Activated CD4-positive, CD25-positive, alpha-beta regulatory T cell treated with anti-CD3 and anti-CD28 coated beads, Interleukin-2, amount 50 U/mL, for 72 hours (primary cell): ENCODE data around the gene KMT2D.
A peak's percentile ranks its signal among the peaks of the same experiment; 100 is the strongest.

Source experiments
- DNase-seq: peaks from one replicate; pipeline ENCODE4 v3.0.0; 2021

Gene KMT2D, protein sequence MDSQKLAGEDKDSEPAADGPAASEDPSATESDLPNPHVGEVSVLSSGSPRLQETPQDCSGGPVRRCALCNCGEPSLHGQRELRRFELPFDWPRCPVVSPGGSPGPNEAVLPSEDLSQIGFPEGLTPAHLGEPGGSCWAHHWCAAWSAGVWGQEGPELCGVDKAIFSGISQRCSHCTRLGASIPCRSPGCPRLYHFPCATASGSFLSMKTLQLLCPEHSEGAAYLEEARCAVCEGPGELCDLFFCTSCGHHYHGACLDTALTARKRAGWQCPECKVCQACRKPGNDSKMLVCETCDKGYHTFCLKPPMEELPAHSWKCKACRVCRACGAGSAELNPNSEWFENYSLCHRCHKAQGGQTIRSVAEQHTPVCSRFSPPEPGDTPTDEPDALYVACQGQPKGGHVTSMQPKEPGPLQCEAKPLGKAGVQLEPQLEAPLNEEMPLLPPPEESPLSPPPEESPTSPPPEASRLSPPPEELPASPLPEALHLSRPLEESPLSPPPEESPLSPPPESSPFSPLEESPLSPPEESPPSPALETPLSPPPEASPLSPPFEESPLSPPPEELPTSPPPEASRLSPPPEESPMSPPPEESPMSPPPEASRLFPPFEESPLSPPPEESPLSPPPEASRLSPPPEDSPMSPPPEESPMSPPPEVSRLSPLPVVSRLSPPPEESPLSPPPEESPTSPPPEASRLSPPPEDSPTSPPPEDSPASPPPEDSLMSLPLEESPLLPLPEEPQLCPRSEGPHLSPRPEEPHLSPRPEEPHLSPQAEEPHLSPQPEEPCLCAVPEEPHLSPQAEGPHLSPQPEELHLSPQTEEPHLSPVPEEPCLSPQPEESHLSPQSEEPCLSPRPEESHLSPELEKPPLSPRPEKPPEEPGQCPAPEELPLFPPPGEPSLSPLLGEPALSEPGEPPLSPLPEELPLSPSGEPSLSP (N-terminal part only)

DNA sequence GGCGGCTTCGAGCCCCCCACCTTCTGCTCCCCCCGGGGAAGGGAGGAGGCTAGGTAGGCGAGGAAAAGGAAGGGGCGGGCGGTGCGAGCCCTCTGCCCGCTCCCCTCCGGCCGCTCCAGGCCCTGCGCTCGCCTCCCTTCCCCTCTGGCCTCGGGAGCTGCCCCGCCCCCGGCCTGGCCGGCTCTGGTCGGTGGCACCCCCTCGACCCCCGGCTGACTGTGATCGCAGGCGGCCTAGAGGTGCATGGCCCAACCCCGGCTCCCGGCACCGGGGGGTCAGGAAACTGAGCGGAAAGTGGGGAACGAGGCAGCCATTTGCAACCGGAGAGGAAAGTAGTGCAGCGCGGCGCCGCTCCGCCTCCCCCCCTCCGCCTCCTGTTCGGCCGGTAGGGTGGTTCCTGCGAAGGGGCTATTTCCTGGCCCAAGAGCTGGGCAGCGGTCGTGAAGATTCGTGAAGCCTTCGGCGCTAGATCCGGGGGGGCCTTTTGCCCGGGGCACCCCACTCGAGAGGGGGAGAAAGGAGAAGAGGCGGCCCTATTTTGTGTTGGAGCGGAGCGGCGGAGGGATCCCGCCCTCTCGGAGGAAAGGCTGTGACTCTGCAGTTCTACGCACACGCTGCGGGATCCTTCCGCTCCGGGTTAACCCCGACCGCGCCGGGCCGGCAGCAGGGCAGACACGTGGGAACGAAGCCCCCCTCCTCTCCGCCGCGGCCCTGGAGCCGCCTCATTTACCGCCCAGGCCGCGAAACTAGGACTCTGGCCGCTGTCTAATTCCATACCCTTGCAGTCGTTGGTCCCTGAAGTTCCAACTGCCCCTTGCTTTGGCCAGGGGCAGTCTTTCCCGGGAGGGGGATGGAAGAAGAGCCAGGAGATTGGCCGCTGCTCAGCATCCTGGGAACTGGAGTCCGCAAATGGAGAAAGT is at the start of gene KMT2D:
TSS of gene KMT2D (minus strand) at position 558 of the 920 bp plus-strand sequence. CDS start 5,470 bp downstream, outside the sequence.
- DNase-seq = peak; percentile 89

DNA sequence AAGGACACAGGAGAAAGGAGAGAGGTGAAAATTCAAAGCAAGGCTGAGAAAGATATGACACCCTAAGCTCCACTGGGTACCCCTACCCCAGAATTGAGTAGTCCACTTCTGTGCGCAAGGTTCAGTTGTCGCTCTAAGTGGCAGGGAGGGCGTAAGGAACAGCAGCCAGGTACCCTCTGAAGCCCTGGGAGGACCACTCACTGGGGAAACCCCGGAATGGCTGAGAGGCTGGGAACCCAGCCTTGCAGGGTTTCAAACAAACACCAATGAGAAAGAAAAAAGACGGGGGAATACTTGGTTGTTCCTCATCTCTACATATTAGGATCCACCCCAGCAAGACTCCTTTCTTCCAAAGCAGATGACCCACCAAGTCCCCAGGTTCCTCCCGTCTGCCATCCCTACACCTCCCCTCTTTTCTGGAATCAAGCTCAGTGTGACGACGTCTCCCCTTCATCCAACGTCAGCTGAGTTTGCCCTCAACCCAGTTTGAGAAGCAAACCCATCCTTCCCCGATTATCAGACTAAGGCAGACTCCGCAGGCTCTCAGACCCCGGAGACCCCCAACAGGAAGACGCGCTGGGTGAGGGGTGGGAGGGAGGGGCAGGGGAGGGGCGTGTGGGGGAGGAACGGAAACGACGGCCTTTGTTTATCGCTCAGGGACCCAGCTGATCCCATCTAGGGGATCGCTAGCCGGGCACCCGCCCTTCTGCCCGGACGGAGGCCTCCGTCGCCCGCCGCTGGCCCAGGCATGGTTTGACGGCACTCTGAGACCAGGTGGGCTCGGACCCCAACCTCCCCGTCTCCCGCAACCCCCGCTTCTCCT is 49.3 kb upstream of the KMT2D start:
- no peak for DNase-seq

DNA sequence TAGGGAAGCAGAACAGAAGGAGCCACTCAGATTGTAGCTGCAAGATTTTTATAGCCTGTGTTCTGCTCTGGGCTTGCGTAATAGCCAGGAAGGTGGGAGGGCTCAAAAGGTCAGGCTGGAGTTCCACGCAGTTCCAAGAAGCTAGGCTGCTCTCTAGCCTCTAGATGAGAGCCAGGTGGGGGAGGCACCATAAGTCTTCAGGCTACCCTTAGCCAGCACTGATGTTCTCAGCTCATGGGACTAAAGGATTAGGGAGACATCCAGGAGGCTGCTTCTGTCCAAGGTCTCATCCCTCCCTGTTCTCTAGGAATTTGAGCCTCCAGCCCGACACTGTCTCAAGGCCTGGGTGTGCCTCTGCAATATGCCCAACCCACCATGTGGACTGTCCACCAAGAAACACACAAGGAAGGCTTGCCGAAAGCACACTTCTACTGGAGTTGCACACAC is 48.4 kb upstream of the KMT2D start:
- no peak for DNase-seq

DNA sequence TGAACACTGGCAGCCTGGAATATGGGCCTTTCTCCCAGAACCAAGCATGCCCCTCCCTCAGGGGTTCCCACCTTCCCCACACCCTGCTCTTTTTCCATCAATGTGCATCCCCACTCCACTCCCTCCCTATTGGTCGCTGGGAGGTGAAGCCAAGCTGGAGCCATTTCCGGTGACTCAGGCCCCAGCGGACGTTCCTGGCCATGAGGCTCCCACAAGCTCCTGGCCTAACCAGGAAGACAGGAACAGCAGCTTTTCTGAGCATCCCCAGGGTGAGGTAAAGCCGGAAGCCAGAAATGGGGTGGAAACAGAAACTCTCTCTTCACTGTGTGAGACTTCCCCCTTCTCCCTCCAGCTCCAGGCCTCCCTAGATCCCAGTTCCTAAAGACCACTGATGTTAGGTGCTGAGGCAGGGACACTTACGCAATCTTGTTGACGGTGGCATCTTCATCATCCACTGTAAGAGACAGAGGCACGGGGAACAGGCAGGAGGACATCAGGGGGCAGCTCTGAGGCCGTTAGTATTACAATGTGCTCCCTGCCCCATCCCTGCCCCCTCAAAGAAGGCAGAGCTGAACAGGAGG is 45.0 kb upstream of the KMT2D start:
- no peak for DNase-seq

DNA sequence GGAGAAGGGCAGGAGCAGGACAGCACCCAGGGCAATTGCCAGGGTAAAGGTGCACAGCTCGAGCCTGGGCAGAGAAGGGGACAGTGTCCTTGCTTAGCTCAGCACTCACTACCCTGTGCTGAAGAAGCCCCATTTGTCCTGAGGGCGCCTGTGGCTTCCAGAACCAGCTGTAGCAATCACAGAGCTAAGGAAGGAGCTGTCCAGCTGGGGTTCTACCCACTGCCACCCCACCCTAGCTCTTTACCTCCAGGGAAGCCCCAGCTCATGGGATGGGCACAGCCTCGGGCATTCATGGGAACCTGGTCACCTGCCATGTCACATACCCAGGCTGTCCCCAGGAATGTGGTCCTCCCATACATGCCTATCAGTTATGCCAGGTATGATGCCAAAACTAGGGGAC is 44.2 kb upstream of the KMT2D start:
- no peak for DNase-seq

DNA sequence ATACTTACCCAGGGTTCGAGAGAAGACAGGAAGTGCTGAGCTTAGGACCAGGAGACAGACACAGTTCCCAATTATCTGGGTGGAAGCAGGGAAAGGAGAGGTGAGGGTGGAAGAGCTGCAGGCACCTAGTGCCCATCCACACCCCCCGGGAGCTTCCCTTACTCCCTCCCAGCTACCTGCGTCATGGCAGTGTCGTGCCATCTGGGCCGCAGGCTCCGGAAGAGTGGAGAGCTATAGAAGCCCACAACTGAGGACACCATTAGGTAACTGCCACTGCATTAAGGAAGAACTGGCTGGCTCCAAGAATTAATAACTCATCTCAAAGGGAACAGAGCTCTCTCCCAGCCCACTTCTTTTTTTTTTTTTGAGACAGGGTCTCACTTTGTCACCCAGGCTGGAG is 39.8 kb upstream of the KMT2D start:
- no peak for DNase-seq

DNA sequence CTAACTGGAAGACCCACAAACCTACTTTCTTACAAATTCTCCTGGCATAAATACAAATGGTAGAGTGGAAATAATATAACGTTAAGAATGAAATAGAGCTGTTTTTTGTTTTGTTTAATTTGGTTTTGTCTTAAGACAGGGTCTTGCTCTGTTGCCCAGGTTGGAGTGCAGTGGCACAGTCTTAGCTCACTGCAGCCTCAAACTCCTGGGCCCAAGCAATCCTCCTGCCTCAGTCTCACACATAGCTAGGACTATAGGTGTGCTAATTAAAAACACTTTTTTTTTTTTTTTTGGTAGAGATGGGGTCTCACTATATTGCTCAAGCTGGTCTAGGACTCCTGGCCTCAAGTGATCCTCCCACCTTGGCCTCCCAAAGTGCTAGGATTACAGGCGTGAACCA is 38.1 kb upstream of the KMT2D start:
- DNase-seq = no peak

DNA sequence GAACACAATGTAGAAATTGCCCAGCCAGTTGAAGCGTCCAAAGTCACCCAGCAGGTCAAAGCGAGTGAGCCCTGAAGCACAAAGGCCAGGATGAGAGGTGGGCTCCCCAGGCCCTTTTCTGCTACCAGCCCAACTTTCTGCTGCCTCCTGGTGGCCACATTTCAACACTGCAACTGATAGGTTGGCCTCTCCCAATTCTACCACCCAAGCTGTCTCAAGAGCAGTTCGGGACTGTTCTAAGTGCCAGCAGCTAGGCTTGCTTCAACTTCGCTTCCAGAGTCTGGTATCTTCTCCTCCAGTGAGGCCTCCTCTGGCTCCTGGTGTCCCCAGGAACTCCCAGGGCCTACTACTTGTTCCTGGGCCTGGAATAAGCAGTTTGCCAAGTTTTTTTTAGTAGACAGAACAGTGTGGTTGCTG is 37.4 kb upstream of the KMT2D start:
- peak; percentile 65 for DNase-seq

DNA sequence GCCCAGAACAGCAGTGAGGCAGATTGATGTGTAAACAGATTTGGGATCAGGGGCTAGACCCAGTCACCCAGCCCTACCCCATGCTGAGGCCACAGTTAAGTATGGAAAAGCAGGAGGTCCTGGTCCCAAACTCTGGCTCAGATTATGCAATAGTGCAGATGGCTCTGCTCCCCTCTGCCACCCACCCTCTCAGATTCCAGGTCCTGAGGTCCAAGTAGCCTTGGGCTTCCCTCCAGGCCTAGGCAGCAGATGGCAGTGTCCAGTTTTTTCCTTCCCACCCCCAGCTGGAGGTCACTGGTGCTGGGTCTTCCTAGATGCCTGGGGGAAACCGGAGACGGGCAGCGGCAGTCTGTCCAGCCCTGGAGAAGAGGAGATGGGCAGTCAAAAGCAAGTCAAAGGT is 36.8 kb upstream of the KMT2D start:
- no peak for DNase-seq

DNA sequence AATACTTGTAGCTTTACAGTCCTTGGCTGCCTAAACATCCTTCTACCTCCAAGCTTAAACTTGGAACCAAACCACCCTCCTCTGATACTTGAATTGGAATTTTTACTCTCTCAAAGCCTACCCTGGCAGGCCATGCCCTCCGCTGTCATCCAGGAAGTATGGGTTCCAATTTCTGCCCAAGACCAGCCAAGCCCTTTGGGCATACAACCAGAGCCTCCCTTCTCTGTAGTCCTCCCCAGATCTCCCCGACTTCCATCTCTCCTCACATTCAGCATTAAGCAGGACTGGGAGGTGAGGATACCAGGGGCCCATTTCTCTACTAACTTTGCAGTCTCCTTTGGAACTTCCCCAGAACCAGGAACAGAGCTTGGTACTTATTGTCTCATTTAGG is 34.4 kb upstream of the KMT2D start:
- no peak for DNase-seq

DNA sequence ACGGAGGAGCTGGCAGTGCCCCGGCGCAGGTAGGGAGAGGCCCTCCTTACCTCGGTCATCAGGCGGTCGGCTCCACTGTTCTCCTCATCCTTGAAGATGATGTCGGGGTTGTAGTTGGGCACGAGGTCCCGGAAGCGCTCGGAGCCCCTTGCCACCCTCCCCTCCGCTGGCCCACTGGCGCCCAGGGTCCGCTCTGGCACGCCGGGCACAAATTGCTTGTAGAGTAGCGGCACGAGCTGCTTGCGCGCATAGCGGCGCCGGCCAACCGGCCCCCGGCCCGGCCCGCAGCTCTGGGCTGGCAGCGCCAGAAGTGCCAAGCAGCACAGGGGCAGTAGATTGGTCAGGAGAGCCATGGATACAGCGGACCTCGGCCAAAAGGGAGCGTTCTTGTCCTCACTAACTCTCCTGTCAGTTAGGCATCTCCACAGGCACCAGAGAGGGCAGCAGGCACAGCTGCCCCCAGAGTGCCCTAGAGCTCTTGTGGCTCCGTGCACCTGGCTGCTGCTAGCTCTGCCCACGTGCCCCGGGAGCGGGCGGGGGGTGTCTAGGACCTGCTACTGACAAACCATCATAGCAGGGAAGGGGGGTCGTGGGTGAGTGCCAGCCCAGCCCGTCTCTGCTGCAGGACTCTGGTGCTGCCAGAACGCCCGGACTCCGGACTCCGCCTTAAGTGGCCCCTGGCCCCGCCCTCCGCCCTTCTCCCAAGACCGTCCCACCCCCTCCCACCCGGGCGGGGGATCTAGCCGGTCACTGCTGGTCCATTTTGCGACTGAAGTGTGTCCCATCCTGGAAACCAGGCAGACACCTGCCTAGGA is 33.8 kb upstream of the KMT2D start, which contains the start of gene DHH:
TSS of gene DHH (minus strand) at position 642 of the 815 bp plus-strand sequence. CDS start at position 353, 289 bp downstream.
- DNase-seq = no peak

DNA sequence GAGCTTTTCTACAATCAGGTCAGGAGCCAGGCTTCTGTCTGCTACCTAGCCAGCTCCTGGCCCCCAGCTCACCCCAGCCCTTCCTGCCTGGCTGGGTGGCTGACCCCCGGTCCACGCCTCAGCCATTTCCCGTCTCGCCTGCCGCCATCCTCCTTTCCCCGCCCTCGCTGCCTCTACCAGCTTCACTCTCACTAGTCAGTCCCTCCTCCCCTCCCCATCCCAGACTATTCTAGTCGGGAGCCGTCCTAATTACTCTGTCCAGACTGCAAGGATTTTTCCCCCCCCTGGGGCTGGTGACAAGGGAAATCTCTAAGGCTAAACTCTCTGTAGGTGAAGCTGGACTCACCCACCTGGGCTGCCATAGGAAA is 33.2 kb upstream of the KMT2D start:
- DNase-seq = no peak

DNA sequence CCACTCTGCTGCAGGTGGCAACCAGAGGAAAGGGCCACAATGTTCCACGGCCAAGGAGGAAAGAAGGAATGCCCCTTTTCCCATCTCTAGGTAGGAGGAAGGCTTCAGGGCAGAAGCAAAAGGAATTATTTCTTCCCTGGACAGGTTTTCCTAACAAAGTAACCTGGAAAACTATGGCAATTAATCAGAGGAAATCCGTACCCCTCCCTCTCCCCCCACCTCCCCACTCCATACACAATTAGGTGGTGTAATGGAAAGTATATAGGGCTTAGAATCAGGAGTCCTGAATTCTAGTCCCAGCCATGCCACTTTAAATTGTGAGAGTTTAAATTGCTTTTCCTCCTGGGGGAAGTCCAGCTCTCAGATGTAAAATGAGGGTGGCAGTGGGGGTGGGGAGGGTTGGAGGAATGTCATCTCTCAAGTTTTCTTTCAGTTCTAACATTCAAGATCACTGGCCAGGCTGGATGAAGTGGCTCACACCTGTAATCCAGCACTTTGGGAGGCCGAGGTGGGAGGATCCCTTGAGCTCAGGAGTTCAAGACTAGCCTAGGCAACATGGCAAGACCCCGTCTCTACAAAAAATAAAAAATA is 32.3 kb upstream of the KMT2D start:
- no peak for DNase-seq

DNA sequence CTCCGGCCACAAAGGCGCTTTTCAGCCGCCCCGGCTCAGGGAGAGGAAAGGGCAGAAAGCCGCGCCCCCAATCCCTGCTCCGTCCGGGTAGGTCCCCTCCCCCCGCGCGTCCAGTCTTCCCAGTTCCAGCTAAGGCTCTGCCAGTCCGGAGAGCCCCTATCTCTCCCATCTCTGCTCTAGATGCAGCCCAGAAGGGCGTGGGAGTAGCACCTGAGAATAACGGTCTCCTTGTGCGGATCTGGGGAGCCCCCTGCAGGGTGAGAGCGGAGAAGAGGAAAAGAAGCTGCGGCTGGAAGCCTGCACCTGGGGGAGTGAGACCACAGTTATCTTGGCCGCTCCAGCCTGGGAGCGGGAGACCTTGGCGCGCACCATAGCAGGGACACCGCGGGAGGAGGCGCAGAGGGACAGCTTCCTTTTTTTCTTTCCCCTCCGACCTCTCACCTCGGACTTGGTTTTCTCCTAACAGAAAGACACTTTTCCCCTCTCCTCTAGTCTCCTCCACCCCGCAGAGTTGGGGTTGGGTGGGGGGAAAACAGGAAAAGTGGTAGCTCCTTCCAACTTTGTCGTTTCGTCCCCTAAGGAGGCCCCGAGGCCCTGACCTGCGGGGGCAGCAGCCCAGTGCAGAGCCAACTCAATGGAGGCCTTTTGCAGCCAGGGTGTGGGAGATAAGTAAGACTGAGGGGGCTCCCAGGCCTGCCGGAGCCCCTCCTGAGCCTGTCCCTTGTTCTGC is 31.7 kb upstream of the KMT2D start:
- peak; percentile 46 for DNase-seq

DNA sequence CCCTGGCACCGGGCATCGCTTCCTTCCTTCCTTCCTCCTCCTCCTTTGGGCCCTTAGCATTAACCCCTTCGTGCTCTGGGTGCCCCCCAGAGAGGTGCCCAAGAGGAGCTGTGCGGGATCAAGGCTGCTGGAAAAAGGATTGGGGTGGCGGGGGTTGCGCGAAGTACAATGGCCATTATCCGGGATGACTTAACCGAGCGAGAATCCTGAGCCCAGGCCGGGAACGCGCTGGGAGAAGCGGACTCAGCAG is 31.2 kb upstream of the KMT2D start:
- no peak for DNase-seq

DNA sequence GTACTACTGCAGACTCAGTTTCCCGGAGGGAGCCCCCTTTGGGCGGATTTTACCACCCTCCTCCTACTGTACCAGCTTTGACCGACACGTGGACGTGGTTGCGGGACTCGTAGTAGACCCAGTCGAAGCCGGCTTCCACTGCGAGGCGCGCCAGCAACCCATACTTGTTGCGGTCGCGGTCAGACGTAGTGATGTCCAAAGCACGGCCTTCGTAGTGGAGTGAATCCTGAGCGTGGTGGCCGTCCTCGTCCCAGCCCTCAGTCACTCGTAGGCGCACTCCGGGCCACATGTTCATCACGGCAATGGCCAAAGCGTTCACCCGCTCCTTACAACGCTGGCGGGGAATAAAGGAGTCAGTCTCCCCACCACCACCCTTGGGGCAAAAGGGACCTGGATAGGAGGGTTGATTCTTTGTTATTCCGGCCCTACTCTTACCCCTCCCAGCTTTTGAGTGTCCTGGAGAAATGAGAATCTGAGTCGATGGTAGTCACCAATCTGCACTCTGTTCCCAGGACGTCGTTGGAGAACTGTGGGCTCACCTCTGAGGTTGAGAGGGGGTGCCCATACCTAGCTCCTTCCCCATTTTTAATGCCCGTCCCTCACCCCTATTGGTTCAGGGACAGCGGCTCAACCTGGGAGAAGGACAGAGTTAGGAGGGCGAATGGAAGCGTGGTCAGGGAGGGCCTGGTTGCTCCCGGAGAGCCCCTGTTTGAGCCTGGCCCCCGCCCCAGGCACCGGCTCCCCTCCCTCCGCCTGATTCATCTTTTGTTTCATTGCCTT is 30.7 kb upstream of the KMT2D start:
- peak; percentile 35 for DNase-seq

DNA sequence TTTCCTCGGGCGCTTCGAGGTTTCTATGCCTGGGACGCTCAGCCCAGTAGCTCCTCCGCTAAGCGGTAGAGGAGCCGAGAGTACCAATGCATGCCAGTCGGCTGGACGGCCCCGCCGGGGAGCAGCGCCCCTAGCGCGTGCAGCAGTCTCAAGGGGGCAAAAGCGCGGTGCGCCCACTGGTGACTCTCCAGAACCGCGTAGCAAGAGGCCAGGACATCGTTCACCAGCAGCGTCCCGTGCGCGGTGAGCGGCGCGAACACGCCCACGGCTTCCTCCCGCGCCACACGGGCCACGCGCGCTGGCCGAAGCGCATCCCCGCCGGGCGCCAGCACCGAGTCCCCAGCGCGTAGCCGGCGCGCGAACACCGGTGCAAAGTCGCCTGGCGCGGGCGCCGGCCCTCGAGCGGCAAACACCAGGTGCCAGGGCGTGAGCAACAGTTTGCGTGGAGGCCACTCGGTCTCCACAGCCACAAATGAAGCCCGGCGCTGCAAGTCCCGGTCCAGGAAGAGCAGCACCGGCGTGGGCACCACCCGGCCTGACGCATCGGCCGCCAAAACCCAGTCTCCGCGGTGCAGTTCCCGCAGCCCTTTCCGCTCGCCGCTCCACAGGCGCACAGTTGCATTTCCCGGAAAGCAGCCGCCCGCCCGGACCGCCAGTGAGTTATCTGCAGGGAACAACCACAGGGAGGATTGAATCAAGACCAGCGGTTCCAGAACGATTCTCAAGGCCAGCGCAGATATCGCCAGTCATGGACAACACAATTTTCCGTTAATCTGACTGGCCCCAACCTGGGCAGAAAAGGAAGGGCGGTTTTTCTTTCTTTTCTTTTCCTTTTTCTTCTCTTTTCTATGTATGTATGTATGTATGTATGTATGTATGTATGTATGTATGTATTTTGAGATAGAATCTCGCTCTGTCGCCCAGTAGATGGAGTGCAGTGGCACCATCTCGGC is 29.5 kb upstream of the KMT2D start:
- DNase-seq = peak; percentile 50

DNA sequence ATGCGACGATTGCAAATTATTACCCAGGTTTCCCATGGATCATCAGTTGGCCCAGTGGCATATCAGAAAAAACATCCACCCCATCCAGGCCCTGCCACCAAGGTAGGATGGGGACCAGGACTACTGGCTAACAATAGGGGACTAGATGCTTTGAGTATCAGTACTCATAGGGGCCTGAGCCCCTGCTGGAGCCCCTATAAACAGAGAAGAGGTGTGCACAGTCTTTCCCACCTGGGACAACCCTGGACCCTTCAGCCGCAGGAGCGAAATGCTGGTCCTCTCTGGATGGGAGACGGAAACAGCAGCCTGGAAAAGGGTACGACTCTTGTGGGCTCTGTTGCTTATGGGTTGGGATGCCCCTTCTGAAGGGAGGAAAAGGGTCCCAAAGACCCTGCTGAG is 28.3 kb upstream of the KMT2D start:
- DNase-seq = no peak
